Kidney capillary endothelial cell (primary cell): Measurements from ENCODE around the gene MYZAP.
"Not testable (repeated sequence)": the region's sequence is repeated elsewhere in the genome, so short reads cannot be mapped to it uniquely, and the experiment has no call there.

Experiments used
- DNase-seq: peaks from one replicate; pipeline ENCODE4 v3.0.0-alpha.2; 2018; ENCODE audit warnings: low spot score

MYZAP gene

DNA sequence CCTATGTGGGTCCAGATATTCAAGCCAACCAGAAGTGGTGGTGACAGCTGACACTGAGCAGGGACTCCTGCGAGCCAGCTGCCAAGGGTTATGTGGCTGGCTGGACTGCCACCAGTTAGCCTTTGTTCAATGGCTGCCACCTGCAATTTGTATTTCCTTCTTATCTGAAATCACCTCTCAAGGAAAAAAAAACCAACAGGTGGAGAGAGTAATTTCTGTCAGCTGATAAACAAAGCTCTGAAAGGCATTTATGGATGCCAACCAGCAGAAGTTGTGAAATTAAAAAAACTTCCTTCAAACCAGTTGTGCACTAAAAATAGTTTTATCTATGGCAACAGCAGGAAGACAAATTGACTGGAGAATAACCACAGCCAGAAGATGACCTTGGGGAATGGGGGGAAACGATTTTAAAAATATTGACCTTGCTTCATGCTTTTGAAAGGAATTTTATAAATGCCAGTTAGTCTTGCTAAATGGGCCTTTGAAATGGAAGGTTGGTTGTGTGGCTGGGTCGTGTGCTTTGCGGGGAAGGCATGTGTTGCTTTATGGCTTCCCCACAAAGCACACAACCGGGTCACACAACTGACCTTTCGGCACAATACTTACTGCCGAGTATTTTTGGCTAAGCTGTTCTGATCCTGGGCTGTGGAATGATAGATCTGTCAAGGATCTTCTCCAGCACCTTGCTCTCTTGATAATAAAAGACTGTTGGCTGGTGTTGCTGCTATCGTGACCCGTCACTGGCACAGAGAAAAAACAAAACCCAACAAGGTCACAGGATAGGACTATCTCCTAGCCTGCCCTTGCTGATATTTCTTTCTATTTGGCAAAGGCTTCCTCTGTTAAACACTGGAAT is 3.5 kb downstream of the MYZAP start:
- DNase-seq = no peak

GRCh38 chr15:57596301-57596855 is 4.7 kb downstream of the MYZAP start:
- DNase-seq = no peak

- DNase-seq = no peak
Observed at GRCh38 chr15:57596978-57597377, 5.3 kb downstream of the MYZAP start.

- no peak for DNase-seq
Observed at GRCh38 chr15:57597431-57597830, 5.7 kb downstream of the MYZAP start.

DNA sequence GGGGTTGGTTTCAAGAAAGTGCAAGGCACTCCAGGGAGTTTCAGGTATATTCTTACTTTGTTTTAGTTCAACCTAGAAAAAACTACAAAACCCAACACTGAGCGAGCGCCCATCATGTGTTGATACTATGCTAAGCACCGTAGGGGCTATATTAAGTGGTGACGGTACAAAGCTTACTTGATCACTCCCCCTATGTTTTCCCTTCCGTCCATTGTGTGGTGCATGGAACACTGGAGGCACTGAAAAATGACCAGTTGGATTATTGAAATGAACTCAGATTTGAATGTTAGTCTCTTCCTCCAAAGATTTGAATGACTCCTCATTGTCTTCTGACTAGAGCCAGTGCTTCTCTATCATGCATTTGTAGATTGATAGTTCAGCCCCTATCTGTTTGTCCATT is 6.6 kb downstream of the MYZAP start:
- no peak for DNase-seq

GRCh38 chr15:57599296-57599810 is 7.6 kb downstream of the MYZAP start:
- no peak for DNase-seq

DNA sequence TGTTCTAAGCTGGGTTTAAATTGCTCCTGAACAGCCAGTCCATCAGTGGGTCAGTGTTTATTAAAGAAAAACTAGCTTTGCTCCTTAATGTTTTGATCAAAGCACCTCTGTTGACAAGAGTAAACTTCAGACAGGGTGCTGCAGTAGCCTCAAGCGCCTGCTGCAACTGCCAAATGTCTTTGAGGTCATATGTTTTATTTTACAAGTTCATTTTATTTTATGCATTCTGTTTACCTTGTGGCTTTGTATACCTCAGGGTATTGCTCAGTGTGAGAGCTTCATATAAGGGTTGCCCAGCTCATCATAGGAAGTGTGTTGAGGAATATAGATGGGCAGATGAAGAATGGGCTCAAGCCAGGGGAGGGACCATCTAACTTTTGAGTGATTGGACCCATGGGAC is 8.5 kb downstream of the MYZAP start:
- DNase-seq = no peak

GRCh38 chr15:57604507-57604906 is 12.8 kb downstream of the MYZAP start:
- no peak for DNase-seq

DNA sequence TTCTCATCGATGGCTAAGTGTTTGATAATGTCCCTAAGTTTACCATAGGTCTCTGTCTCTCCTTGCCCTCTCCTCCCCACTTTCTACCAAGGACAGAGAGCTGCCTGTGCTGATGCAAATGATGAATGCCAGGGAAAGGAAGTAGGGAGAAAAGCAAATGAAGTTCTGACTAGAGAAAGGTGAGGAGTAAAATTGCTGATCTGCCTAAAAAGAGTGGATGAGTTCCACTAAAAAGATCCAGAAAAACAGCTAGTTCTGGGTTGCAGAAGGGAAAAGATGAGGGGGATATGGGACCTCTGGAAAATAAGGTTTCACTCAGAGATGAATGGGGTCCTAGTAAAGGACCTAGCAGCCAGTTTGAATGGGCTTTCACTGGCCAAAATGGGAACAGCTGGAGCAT is 13.8 kb downstream of the MYZAP start:
- DNase-seq = no peak

DNA sequence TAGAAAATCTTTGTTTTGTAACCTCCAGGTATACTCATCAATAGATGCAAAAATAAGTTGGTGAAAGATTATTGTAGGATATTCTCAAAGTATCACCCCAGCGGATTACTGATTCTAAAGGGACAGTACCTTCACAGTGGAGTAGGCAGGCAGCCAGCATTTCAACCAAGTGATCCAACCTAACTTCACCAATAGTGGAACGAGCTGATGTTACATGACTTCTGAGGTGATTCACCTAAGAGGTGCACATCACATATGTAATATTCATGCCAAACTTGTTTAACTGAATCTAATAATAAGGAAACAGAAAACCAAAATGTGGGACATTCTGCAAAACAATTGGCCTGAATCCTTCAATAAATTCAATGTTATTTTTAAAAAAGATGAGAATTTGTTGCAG is 14.3 kb downstream of the MYZAP start:
- DNase-seq = no peak

DNA sequence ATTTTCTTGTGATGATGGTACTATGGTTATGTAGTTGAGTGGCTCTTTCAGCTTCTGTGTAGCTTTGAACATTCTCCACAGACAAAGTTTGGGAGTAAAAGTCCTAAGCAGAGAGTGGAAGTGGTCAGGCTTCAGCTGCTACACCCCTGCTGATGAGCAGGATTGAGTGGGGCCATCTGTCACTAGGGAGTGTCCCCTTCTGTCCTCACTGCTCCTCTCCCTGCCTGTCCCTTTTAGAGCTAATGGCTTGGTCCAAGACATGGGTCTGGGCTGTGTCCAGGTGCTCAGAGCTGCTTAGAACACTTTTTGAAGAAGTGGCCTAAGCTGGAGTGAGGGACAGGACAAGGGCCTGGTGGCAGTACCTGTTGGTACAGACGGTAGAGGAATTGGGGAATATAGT is 15.1 kb downstream of the MYZAP start:
- DNase-seq = no peak

GRCh38 chr15:57607570-57608000 is 15.9 kb downstream of the MYZAP start:
- DNase-seq = no peak

DNA sequence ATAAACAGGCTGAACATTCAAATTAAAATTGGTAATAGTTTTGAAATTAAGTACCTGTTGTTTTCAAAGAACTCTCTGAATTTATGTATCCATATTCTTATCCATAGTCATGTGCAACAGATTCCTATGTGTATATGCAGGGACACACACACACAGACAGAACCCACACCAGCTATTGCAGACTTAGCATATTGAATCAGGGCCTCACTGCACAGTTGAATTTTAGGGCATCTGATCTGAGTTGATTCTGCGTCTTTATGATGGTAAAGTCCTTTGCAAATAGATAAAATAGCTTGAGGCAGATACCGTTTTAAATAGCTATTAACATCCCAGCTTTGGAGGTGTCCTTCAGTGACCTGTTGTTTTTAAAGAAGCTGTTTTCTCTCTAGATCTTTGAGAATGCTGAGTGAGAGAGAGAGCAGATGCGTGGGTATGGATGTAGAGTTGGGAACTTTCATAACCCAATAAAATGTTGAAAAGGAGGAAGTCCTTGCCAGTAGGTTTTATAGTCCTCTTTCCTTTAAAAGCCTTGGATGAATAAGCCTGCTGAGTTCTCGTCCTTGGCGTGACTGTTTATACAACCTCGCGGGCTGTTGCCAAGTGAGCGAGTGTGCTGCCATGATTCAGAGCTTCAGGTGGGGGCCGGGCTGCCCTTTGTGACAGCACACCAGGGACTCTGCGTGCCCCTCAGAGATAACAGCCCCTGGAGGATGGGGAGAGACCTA is 18.3 kb downstream of the MYZAP start:
- DNase-seq = no peak

- DNase-seq = no peak
Observed at GRCh38 chr15:57611123-57611522, 19.4 kb downstream of the MYZAP start.

DNA sequence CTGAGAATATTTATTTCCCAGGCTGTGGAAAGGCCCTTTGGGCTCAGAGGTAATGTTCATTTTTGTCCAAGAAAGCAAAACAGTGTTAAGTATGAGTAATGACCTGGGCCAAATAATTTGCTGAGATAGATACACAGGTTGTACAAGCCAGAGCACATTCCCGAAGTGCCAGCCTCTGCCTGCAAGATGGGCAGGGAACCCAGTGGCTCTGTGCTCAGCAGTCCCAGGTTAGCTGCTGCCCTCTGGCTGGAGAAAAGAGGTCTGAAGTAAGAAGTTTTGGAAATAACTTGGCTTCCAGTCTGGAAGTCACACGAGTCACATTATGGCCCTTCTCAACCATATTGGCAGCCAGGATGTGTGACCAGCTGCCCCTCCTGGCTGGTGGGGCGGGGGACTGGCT is 20.2 kb downstream of the MYZAP start:
- DNase-seq = no peak

DNA sequence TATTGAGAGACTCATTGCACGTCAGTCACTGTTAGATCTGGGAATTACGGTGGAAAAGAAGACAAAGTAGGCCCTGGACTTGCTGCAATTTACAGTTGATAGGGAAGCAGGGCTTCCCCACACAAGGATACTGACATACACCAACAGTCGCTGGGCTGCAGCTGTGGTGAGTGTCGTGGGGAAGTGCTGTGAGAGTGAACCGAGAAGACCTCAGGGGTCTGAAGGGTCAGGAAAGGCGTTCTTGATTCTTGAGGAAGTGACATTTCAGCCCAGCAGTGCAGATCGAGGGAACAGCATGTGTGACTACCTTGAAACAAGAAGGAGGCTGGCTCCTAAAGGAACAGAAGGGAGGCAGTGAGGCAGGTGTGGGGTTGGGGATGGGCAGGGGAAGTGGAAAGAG is 22.5 kb downstream of the MYZAP start:
- no peak for DNase-seq

GRCh38 chr15:57615951-57616496 is 24.3 kb downstream of the MYZAP start:
- DNase-seq = not testable (repeated sequence)

- DNase-seq = no peak
Observed at GRCh38 chr15:57618325-57618724, 26.6 kb downstream of the MYZAP start.

DNA sequence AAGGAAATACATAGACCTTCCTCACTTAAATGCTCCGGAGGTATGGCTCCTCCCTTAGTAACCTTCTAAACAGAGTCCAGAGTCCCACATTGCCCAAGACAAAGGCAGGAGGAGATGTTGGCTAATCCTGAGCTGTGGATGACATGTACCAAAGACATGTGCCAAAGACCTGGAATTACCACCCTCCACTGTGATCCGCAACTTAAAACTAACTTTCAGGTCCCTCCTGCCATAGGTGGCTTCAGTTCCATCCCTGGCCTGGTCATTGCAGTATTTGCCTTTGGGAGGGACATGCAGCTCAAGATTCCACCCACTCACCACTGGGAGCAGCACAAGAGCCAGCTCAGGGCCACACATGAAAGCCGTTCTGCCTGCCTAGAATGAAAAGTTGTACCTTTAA is 28.0 kb downstream of the MYZAP start:
- no peak for DNase-seq

- no peak for DNase-seq
Observed at GRCh38 chr15:57624730-57625129, 33.0 kb downstream of the MYZAP start.

GRCh38 chr15:57625703-57626448 is 34.2 kb downstream of the MYZAP start:
- no peak for DNase-seq
